Ovary (tissue), 9 donors: ENCODE data around the gene MYT1. TPM values are rescaled to one million over a fixed set of nuclear protein-coding genes. Genes with fewer than 3 reads are reported as not detected.
"Not testable (repeated sequence)": the region's sequence is repeated elsewhere in the genome, so short reads cannot be mapped to it uniquely, and the experiment has no call there.

Source experiments
- DNase-seq, 5 donors: peaks; one replicate each; pipeline ENCODE4 v3.0.0-alpha.2; 2019 to 2020
- H3K27ac ChIP-seq, 2 donors: fragments of 200-600 bp; one replicate each; pipeline versions ENCODE4 v1.5.1 to v1.8.0; 2019 to 2022
- H3K27me3 ChIP-seq: fragments of 200-600 bp; one replicate; pipeline ENCODE4 v1.8.0; 2022
- H3K36me3 ChIP-seq: fragments of 200-600 bp; sonication (generic); one replicate; pipeline ENCODE4 v1.5.1; 2019
- H3K4me1 ChIP-seq: one replicate; pipeline ENCODE4 v1.8.1; 2013; ENCODE audit warnings: mild to moderate bottlenecking, moderate library complexity; ENCODE audit not compliant: insufficient read depth
- H3K4me3 ChIP-seq: fragments of 200-600 bp; sonication (generic); one replicate; pipeline ENCODE4 v1.5.1; 2017
- H3K9me3 ChIP-seq, 2 donors: fragments of 200-600 bp in 1 of 2; sonication (generic) in 1 of 2; one replicate each; pipeline versions ENCODE4 v1.5.1 to v1.8.1; 2013 to 2019; ENCODE audit warnings: mild to moderate bottlenecking in 1 of 2, moderate library complexity in 1 of 2
- EP300 ChIP-seq: sonication (generic); formaldehyde crosslinking; IDR thresholded peaks from one replicate; pipeline ENCODE4 v1.6.1; 2017; ENCODE audit warnings: antibody characterized with exemption
- POLR2A ChIP-seq: fragments of 450-650 bp; IDR thresholded peaks from one replicate; pipeline ENCODE4 v1.6.1; 2017; ENCODE audit warnings: antibody characterized with exemption, mild to moderate bottlenecking, moderate library complexity
- WGBS, 3 donors: extraction: QIAGEN DNeasy Blood & Tissue Kit in 1 of 3; methylation state at CpG; one replicate each; pipeline versions ENCODE4 v1.1.5 to v1.1.7; 2013 to 2017; 5-methylcytosine and 5-hydroxymethylcytosine counted together
- intact Hi-C, 4 donors: fragments of 100-400 bp; cut with DNase I; formaldehyde crosslinking; loops; one replicate each; pipeline versions ENCODE4 v1.11.0 to v1.15.1; 2022 to 2023
- polyA plus RNA-seq, 2 donors: library from polyadenylated mRNA; stranded (reverse); fragments of 200-250 nt in 1 of 2; fragments of 350-450 nt in 1 of 2; fragmentation: Illumina TruSeq in 1 of 2; extraction: RNeasy Lipid Tissue Mini Kit (QIAGEN cat#74804) in 1 of 2; gene quantifications; one replicate each; pipeline ENCODE4 v1.2.3, GENCODE V29; 2013 to 2014
- total RNA-seq, 7 donors: library from RNA; depleted of rRNA in 2 of 7; stranded (reverse); fragments of >200 nt in 2 of 7; fragmentation: NEBNext Ultra II Directional in 3 of 7; extraction: Animal tissue kit (Norgen Biotek cat#: 25700) in 3 of 7; gene quantifications; one replicate each; pipeline versions ENCODE4 v1.1.0 to v1.2.4, GENCODE V29; 2016 to 2023
- TF ChIP-seq, protein P1 (sequence below), 3 donors: fragments of 450-650 bp in 2 of 3; fragments of 200-600 bp in 1 of 3; IDR thresholded peaks; one replicate each; pipeline versions ENCODE4 v1.5.1 to v1.8.0; 2016 to 2022; ENCODE audit warnings: antibody characterized with exemption in 3 of 3, mild to moderate bottlenecking in 1 of 3
- donor health status: DM: no; HTN: no; CAD: no; lungs with moderate emphysema.
- donor health status: DM: no; HTN: no; CAD: no.
- donor health status: Bipolar disorder and iron deficiency.
- donor health status: DM: yes; HTN: yes; CAD: no.
- donor health status: DM: no; HTN: no; CAD: no.
- donor health status: DM: yes; HTN: yes; CAD: no.

Gene MYT1
- total and polyA plus RNA-seq, 9 donors, result 0.05 to 0.25 (median 0.13) TPM; not detected in 1

DNA sequence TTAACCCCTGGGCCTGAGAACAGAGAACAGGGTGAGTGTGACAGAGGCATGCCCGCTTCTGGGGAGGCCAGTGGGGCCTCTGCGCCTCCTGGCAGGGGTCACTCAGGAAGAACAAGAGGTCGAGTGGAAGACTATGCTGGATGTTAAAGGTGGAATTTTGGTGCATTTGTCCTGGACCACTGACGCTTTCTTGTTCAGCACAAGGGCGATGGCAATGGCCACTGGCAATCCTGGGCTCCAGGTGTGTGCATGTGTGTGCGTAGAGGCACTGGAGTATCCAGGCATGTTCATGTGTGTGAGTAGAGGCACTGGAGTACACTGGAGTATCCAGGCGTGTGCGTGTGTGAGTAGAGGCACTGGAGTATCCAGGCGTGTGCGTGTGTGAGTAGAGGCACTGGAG is 33.4 kb upstream of the MYT1 start:
- TF ChIP-seq EP300 (no peak), POLR2A (no peak)
- TF ChIP-seq, protein P1, sequence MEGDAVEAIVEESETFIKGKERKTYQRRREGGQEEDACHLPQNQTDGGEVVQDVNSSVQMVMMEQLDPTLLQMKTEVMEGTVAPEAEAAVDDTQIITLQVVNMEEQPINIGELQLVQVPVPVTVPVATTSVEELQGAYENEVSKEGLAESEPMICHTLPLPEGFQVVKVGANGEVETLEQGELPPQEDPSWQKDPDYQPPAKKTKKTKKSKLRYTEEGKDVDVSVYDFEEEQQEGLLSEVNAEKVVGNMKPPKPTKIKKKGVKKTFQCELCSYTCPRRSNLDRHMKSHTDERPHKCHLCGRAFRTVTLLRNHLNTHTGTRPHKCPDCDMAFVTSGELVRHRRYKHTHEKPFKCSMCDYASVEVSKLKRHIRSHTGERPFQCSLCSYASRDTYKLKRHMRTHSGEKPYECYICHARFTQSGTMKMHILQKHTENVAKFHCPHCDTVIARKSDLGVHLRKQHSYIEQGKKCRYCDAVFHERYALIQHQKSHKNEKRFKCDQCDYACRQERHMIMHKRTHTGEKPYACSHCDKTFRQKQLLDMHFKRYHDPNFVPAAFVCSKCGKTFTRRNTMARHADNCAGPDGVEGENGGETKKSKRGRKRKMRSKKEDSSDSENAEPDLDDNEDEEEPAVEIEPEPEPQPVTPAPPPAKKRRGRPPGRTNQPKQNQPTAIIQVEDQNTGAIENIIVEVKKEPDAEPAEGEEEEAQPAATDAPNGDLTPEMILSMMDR (IDR thresholded peaks at IDR 0.05), result no peak
- Histone ChIP-seq H3K36me3 (no peaks in the 10 kb centered on the region), H3K27ac (no peak overlapping the region), H3K4me1 (no peaks in the 10 kb centered on the region), H3K4me3 (no peak overlapping the region), H3K27me3 (no peaks in the 10 kb centered on the region), H3K9me3 (no peaks in the 10 kb centered on the region)
- no peak for DNase-seq
- WGBS, 3 donors, result 73 to 82% (median 76%) methylated on average over 10 of the region's 10 CpGs
- intact Hi-C loops, result no loop called here

DNA sequence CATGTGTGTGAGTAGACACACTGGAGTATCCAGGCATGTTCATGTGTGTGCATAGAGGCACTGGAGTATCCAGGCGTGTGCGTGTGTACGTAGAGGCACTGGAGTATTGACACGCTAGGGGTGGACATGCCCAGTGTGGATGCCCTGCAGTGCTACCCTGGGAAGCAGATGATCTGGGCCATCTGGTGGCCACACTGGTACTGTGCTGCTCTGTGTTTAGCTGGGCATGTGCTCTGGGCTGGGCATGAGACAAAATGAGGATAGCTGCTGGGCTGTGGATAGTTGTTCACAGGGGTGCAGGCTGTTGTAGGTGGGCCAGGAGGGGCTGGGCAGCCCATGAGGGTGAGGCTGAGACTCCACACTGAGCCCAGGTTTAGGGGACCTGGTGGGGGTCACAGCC is 32.8 kb upstream of the MYT1 start:
- Histone ChIP-seq H3K4me1 (no peaks in the 10 kb centered on the region), H3K27me3 (no peaks in the 10 kb centered on the region), H3K9me3 (no peaks in the 10 kb centered on the region), H3K27ac (no peak overlapping the region), H3K4me3 (no peak overlapping the region), H3K36me3 (no peaks in the 10 kb centered on the region)
- intact Hi-C loops, result no loop called here
- DNase-seq, result no peak
- 71 to 83% (median 79%) methylated on average over 4 of the region's 4 CpGs for WGBS, 3 donors
- no peak for TF ChIP-seq POLR2A
- TF ChIP-seq EP300, result no peak
- TF ChIP-seq, protein P1 (IDR thresholded peaks at IDR 0.05), result no peak

DNA sequence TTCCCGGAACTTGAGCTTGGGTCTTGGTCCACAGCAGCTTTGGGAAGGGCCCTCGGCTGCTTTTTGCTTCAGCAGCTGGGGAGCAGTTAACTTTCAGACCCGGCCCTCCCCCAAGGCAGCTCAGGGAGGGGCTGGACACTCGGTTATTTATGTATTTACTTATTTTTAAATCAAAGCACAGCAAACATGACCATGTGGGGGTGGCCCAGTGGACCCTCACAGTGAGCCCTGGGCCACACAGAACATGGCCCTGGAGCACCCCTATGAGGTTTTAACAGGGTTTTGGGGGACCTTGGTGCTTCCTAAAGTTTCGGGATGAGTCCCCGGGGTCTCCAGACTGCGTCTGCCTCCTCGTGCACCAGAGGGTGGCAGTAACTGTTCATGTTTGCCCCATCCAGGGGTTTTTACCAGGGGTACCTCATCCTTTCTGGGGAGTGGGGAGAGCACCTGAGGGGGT is 30.3 kb upstream of the MYT1 start:
- no peak for DNase-seq

DNA sequence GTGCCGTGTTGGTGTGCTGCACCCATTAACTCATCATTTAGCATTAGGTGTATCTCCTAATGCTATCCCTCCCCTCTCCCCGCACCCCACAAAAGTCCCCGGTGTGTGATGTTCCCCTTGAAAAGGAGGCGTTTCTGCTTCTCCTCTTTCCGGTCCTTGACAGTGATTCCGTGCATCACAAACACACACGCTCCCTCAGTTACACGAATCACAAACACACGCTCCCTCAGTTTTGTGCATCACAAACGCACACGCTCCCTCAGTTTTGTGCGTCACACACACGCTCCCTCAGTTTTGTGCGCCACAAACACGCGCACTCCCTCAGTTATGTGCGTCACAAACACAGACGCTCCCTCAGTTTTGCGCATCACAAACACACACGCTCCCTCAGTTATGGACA is 29.5 kb upstream of the MYT1 start:
- H3K36me3 ChIP-seq, H3K9me3 ChIP-seq, H3K27ac ChIP-seq, H3K4me1 ChIP-seq, intact Hi-C loops, H3K4me3 ChIP-seq, H3K27me3 ChIP-seq, DNase-seq: not testable (repeated sequence)
- WGBS, 3 donors, result 62 to 73% (median 71%) methylated on average over 20 of the region's 20 CpGs

More for the DNA sequence above, 30.3 kb upstream of the MYT1 start:
- Histone ChIP-seq H3K9me3 (no peaks in the 10 kb centered on the region), H3K4me1 (no peaks in the 10 kb centered on the region), H3K27ac (no peak overlapping the region), H3K27me3 (no peaks in the 10 kb centered on the region), H3K4me3 (no peak overlapping the region), H3K36me3 (no peaks in the 10 kb centered on the region)
- TF ChIP-seq, protein P1 (IDR thresholded peaks at IDR 0.05), result no peak
- TF ChIP-seq EP300 (no peak), POLR2A (no peak)
- intact Hi-C loops, result no loop called here
- 38 to 58% (median 50%) methylated on average over 8 of the region's 8 CpGs for WGBS, 3 donors

DNA sequence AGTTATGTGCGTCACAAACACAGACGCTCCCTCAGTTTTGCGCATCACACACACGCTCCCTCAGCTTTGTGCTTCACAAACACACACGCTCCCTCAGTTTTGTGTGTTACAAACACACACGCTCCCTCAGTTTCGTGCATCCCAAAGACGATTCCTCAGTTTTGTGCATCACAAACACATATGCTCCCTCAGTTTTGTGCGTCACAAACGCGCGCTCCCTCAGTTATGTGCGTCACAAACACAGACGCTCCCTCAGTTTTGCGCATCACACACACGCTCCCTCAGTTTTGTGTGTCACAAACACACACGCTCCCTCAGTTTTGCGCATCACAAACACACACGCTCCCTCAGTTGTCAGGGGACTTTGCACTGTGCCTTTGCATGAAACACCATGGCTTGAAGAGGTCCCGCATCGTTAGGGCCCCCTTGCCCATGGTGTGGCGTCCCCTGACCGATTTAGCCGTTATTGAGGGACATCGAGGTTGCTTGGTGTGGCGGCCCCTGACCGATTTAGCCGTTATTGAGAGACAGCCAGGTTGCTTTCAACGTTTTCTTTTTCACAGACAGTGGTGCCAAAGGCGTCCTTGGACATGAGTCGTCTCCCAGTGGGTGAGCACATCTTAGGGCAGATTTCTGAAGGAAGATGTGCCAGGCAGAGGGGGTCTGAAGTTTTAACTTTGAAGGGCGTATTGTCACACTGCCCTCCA is 28.1 kb upstream of the MYT1 start:
- H3K4me1 ChIP-seq, result no peaks in the 10 kb centered on the region
- DNase-seq, result no peak
- no peaks in the 10 kb centered on the region for H3K27me3 ChIP-seq
- H3K27ac ChIP-seq, result no peak overlapping the region
- no peaks in the 10 kb centered on the region for H3K9me3 ChIP-seq
- no peak overlapping the region for H3K4me3 ChIP-seq
- 69 to 79% (median 77%) methylated on average over 32 of the region's 32 CpGs for WGBS, 3 donors
- intact Hi-C loops, result no loop called here
- no peak for TF ChIP-seq EP300
- TF ChIP-seq, protein P1 (IDR thresholded peaks at IDR 0.05), result no peak
- TF ChIP-seq POLR2A, result no peak
- no peaks in the 10 kb centered on the region for H3K36me3 ChIP-seq
